OCI-LY7 (cell line): ENCODE data around the gene FAM170B.

Experiments used
- CTCF ChIP-seq: fragments of 200-600 bp; sonication (generic); conservative IDR thresholded peaks from 2 replicates; pipeline ENCODE4 v1.5.1; 2014; ENCODE audit warnings: mild to moderate bottlenecking, antibody characterized with exemption, low read length, moderate library complexity, mixed read lengths
- EZH2phosphoT487 ChIP-seq: fragments of 200-600 bp; sonication (generic); IDR thresholded peaks from 2 replicates; pipeline ENCODE4 v1.6.1; 2018; ENCODE audit warnings: low read depth, borderline replicate concordance, mild to moderate bottlenecking, mixed run types, antibody characterized with exemption, low read length, moderate library complexity, mixed read lengths

DNA sequence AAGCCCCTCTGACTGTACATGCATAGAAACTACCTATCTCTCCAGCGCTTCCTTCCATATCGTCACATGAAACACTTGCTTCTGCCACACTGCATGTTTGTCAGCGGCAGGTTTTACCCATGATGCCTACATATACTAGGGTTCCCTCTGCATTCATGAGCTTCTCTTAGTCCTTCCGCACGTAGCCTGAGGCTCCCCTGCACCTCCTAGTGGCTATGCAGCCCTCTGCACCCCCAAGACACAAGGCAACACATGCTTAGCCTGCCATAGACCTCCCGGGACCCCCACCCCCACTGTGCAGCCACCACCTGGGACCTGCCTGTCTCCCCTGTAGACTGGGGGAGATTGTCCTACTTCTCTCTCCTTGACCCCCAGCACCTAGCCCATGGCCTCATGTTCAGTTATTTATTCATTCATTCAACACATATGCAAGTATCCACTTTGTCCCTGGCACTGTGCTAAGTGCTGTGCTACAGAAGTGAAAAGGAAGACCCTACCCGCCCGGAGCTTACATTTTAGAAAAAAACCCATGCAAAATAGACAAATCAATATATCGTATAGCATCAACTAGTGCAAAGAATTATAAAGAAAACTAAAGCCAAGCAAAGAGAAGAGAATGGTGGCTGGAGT is 30.9 kb upstream of the FAM170B start:
- TF ChIP-seq CTCF (peak; percentile 98), EZH2phosphoT487 (no peak)
